Prostate gland (tissue), 2 donors: Measurements from ENCODE around the gene ATXN10.

ENCODE experiments used
- CTCF ChIP-seq, 4 experiments: fragments of 200-600 bp in 2 of 4; fragments of 450-650 bp in 2 of 4; sonication (generic) in 2 of 4; IDR thresholded peaks; 1 replicate in 3 of 4; 2 replicates in 1 of 4; pipeline ENCODE4 v1.5.1; 2016 to 2019; ENCODE audit warnings: antibody characterized with exemption in 4 of 4, mild to moderate bottlenecking in 2 of 4, moderate library complexity in 2 of 4
- POLR2AphosphoS5 ChIP-seq: sonication (generic); formaldehyde crosslinking; IDR thresholded peaks from one replicate; pipeline ENCODE4 v1.6.1; 2017; ENCODE audit warnings: antibody characterized with exemption

GRCh38 chr22:45707605-45708004 is 36.0 kb downstream of the ATXN10 start:
- TF ChIP-seq POLR2AphosphoS5: no peak
- TF ChIP-seq CTCF (IDR thresholded peaks at IDR 0.05): no peak
